ENCODE measurements around the gene PLEKHA3.

GRCh38 chr2:178480227-178481181, at the start of gene PLEKHA3:
- TF ChIP-seq, protein P1, sequence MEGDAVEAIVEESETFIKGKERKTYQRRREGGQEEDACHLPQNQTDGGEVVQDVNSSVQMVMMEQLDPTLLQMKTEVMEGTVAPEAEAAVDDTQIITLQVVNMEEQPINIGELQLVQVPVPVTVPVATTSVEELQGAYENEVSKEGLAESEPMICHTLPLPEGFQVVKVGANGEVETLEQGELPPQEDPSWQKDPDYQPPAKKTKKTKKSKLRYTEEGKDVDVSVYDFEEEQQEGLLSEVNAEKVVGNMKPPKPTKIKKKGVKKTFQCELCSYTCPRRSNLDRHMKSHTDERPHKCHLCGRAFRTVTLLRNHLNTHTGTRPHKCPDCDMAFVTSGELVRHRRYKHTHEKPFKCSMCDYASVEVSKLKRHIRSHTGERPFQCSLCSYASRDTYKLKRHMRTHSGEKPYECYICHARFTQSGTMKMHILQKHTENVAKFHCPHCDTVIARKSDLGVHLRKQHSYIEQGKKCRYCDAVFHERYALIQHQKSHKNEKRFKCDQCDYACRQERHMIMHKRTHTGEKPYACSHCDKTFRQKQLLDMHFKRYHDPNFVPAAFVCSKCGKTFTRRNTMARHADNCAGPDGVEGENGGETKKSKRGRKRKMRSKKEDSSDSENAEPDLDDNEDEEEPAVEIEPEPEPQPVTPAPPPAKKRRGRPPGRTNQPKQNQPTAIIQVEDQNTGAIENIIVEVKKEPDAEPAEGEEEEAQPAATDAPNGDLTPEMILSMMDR (IDR thresholded peaks at IDR 0.05 in 2 of 3, conservative IDR thresholded peaks at IDR 0.05 in 1 of 3; ENCODE audit: insufficient read depth in 2 of 3, low read depth in 1 of 3, low read length in 3 of 3): no peak
- no peak for TF ChIP-seq XRCC4 (IDR thresholded peaks at IDR 0.05; ENCODE audit: extremely low read depth, insufficient read depth, insufficient read length)
- TF ChIP-seq, protein P2, sequence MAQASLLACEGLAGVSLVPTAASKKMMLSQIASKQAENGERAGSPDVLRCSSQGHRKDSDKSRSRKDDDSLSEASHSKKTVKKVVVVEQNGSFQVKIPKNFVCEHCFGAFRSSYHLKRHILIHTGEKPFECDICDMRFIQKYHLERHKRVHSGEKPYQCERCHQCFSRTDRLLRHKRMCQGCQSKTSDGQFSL (CRISPR knock-in tag; IDR thresholded peaks at IDR 0.05): no peak
- TF ChIP-seq, protein P2 (tag; IDR thresholded peaks at IDR 0.05): no peak
- no peak for TF ChIP-seq CEBPB (tag; IDR thresholded peaks at IDR 0.05)
- no peak for TF ChIP-seq RFX7 (CRISPR knock-in tag; IDR thresholded peaks at IDR 0.05)
- TF ChIP-seq MAZ (CRISPR knock-in tag; conservative IDR thresholded peaks at IDR 0.05 in 1 of 2, IDR thresholded peaks at IDR 0.05 in 1 of 2): peak; percentile 72 to 80
- no peak for TF ChIP-seq ZFP1 (CRISPR knock-in tag; IDR thresholded peaks at IDR 0.05)
- no peak for TF ChIP-seq CBX8 (IDR thresholded peaks at IDR 0.05; ENCODE audit: borderline replicate concordance, extremely low read depth, low read depth, low read length, poor library complexity, severe bottlenecking)
- TF ChIP-seq EP300 (IDR thresholded peaks at IDR 0.05; ENCODE audit: low read length): no peak
- no peak for TF ChIP-seq ATF2 (CRISPR knock-in tag; IDR thresholded peaks at IDR 0.05)
